ENCODE results near the gene ADAM12. TPM values are rescaled to one million over a fixed set of nuclear protein-coding genes. Genes with fewer than 3 reads are reported as not detected.

ADAM12 gene
- total and polyA plus RNA-seq, 2 donors (not counting 3 experiments of a cell fraction or from before 2014, with no cell fraction given): 0.22 to 0.33 TPM

DNA sequence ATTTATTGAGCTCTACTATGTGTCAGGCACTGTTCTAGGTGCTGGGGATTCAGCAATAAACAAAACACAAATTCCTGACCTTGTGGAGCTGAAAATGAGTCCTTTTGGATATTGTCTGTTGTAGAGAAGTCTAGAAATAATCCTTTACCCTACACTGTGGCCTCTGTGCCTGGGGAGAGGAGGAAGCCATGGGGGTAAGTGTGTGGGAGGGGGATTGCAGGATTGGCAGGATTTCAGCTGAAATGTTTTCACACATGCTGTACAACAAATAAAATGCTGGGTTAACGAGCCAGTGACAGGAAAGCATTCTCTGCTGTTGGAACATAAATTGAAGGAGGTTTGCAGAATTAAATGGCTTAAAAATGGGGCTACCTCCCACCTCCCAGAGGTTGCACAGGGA, 302.5 kb downstream of the ADAM12 start:
- dilution Hi-C loops (cut with MboI; ENCODE audit: extremely low pct_ligation_motif_present, low sequenced_read_pairs): no loop called here

More for the DNA sequence above, 302.5 kb downstream of the ADAM12 start:
- Histone ChIP-seq H3K9me1 (replicated peaks; ENCODE audit: control insufficient read depth, extremely low read depth, insufficient read depth, low read length) (no peaks in the 10 kb centered on the region), H3K9me3 (replicated peaks; ENCODE audit: control insufficient read depth, insufficient read depth, low read length) (no peaks in the 10 kb centered on the region), H2AFZ (ENCODE audit: low read depth, low read length) (no peak overlapping the region), H3K4me1 (ENCODE audit: control insufficient read depth, extremely low read depth, insufficient read depth, low read length) (no peaks in the 10 kb centered on the region), H3K9ac (replicated peaks; ENCODE audit: extremely low read depth, insufficient read depth, low read length) (no peak overlapping the region), H3K27me3 (ENCODE audit: control insufficient read depth in 2 of 2, insufficient read depth in 2 of 2, low read length in 2 of 2) (no peaks in the 10 kb centered on the region), H3K27ac (ENCODE audit: insufficient read depth, low read depth, low read length) (no peak overlapping the region), H3K79me2 (ENCODE audit: control insufficient read depth, insufficient read depth, low read length) (no peaks in the 10 kb centered on the region), H4K20me1 (replicated peaks; ENCODE audit: control insufficient read depth, extremely low read depth, insufficient read depth, low read length) (no peaks in the 10 kb centered on the region), H3K4me3 (replicated peaks in 1 of 3; ENCODE audit: insufficient read depth in 1 of 3, low read depth in 1 of 3, low read length in 3 of 3) (no peak overlapping the region), H3K36me3 (ENCODE audit: control insufficient read depth in 2 of 2, extremely low read depth in 1 of 2, insufficient read depth in 2 of 2, low read length in 2 of 2) (no peaks in the 10 kb centered on the region), H3K4me2 (ENCODE audit: insufficient read depth, low read length) (no peak overlapping the region)
- BruUV-seq (replicated peaks): no TSS peak
- DNase-seq (ENCODE audit: low read depth, low spot score): no peak
- POLR2A ChIA-PET: no interaction called here
- no peak for TF ChIP-seq POLR2AphosphoS5 (IDR thresholded peaks at IDR 0.05; ENCODE audit: insufficient read depth, low read depth, low read length)
- TF ChIP-seq, protein P1, sequence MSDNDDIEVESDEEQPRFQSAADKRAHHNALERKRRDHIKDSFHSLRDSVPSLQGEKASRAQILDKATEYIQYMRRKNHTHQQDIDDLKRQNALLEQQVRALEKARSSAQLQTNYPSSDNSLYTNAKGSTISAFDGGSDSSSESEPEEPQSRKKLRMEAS (IDR thresholded peaks at IDR 0.05; ENCODE audit: insufficient read depth, insufficient read length): no peak
- no peak for TF ChIP-seq POLR2A (IDR thresholded peaks at IDR 0.05; ENCODE audit: low read depth, low read length)
- TF ChIP-seq FOS (IDR thresholded peaks at IDR 0.05; ENCODE audit: borderline replicate concordance, insufficient read depth, low read length): no peak
- TF ChIP-seq EZH2 (IDR thresholded peaks at IDR 0.05; ENCODE audit: borderline replicate concordance, low read depth, low read length, severe bottlenecking): no peak
- no peak for TF ChIP-seq MYC (IDR thresholded peaks at IDR 0.05; ENCODE audit: low read depth, low read length)
- TF ChIP-seq JUN (IDR thresholded peaks at IDR 0.05; ENCODE audit: borderline replicate concordance, insufficient read depth, insufficient read length, low read depth): no peak
- TF ChIP-seq GATA2 (IDR thresholded peaks at IDR 0.05; ENCODE audit: insufficient read depth, insufficient read length, low read depth, low read length): no peak
- TF ChIP-seq, protein P2, sequence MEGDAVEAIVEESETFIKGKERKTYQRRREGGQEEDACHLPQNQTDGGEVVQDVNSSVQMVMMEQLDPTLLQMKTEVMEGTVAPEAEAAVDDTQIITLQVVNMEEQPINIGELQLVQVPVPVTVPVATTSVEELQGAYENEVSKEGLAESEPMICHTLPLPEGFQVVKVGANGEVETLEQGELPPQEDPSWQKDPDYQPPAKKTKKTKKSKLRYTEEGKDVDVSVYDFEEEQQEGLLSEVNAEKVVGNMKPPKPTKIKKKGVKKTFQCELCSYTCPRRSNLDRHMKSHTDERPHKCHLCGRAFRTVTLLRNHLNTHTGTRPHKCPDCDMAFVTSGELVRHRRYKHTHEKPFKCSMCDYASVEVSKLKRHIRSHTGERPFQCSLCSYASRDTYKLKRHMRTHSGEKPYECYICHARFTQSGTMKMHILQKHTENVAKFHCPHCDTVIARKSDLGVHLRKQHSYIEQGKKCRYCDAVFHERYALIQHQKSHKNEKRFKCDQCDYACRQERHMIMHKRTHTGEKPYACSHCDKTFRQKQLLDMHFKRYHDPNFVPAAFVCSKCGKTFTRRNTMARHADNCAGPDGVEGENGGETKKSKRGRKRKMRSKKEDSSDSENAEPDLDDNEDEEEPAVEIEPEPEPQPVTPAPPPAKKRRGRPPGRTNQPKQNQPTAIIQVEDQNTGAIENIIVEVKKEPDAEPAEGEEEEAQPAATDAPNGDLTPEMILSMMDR (IDR thresholded peaks at IDR 0.05; ENCODE audit: extremely low read depth in 1 of 2, insufficient read depth in 1 of 2, low read depth in 1 of 2, low read length in 2 of 2): no peak
- no peak for FAIRE-seq
- CTCF ChIA-PET: interaction anchor here (2.1 kb wide), 1 partner anchor 12 kb away, joined by 6 read pairs; no protein-coding TSS in a partner anchor
- intact Hi-C loops (cut with micrococcal nuclease): no loop called here
